ENCODE measurements around the gene APCDD1L. TPM values are rescaled to one million over a fixed set of nuclear protein-coding genes. Genes with fewer than 3 reads are reported as not detected.

APCDD1L gene
- total RNA-seq, 1 donor from 2014 or later = not detected

DNA sequence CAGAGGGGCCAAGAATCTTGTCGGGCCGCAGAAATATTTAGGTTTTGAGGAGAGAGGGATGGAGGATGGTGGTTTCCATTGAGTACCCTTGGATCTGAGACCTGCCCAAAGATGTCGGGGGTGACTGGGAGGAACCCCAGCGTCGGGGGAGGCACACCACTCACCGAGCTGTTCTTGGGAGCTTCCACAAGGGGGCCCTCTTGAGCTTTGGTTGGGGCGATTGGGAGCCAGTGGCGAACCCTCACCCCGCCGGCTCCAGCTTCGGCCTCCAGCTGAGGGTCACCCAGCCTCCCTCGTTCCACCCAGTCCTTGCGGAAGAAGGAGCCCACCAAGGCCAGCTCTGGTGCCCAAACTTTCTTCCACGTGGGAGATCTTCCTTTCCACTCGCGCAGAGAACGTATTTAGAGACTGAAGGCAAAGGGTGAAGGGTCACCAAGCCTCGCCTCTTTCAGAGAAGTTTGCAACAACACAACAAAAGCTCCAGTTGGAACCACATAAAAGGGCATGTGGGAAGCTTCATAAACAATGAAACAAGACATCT lies 33.6 kb downstream of the APCDD1L start:
- Mint-ChIP-seq H3K9me3 (peaks cover 7% of the 10 kb centered on the region), H3K36me3 (ENCODE audit: low read depth) (no peaks in the 10 kb centered on the region), H3K27me3 (peaks cover 13% of the 10 kb centered on the region), H3K27ac (no peak overlapping the region), H3K4me3 (no peak overlapping the region), H3K4me1 (peaks cover 3% of the 10 kb centered on the region)
- intact Hi-C loops (cut with micrococcal nuclease) = loop anchor here (10.0 kb wide), 2 partner anchors 153 to 363 kb away; no protein-coding TSS in a partner anchor
- peak; percentile 77 for DNase-seq

DNA sequence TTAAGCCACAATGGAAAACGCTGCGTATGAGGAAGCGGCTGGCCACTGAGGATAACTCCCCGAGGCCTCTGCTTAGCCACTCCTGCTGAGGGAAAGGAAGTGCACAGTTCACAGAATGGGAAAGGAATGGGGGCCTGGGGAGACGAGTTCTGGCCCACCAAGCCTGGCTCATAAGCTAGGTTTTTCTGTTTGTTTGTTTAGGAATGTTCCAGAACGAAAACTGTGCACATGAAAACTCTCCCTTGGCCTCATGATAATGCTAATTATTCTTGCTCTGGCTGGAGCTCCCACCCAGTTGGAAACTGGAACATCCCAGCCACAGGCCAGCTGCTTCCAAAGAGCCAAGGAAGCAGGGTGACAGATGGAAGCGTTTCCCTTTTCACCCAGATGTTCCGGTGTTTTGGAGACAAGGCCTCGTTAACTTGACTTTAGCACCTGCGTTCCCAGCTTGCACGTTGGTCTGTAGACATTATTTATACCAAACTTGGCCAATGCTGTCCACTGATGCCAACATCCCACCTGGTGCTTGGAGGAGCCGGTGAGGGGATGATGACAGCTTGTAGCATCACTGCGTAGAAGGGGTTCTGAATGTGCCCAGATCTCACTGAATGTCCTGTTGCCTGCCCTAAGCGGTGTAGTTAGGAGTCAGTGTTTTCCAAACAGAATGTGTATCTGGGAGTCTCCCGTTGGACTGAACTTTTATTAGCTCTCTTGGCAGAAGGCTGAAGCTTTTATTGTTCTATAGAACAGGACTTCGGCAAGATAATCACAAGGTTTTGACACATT lies 34.5 kb downstream of the APCDD1L start:
- intact Hi-C loops (cut with micrococcal nuclease) = loop anchor here (10.0 kb wide), 2 partner anchors 154 to 364 kb away; no protein-coding TSS in a partner anchor
- H3K27me3 Mint-ChIP-seq = peaks cover 13% of the 10 kb centered on the region
- H3K9me3 Mint-ChIP-seq = no peaks in the 10 kb centered on the region

DNA sequence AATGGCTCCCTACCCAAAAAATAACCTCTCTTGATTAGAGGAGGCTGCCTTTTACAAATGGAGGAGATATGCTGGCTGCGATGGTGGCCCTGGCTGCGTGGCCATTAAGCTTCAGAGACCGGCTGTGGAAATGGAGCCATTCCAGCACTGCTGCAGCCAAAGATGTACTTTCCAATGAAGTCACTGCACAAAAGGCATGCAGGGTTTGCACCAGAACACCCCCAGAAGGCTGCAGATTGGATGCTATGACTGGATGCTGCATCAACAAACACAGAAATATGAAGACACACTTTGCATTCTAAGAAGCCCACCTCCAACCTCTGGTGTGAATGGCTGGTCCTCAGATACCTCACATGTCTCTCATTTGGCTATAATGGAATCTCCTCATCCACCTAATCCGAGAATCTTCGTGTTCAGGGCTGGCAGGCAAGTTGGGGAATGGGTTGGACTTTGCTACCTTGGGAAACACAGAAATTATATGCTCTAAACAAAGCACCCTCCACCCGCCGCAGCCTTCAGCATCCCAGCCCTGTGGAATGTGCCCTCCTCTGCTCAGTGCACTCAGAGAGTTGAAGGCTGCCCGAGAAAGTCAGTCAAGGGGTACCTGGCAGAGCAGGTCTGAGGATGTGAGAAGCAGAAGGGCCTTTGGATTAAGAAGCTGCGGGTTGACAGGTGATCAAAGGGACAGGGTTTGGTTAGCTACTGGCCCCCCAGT lies 35.3 kb downstream of the APCDD1L start:
- no peaks in the 10 kb centered on the region for H3K36me3 Mint-ChIP-seq (ENCODE audit: low read depth)
- H3K9me3 Mint-ChIP-seq = no peaks in the 10 kb centered on the region
- no peak for DNase-seq
- intact Hi-C loops (cut with micrococcal nuclease) = loop anchor here (10.0 kb wide), 2 partner anchors 155 to 365 kb away; no protein-coding TSS in a partner anchor
- H3K27ac Mint-ChIP-seq = no peak overlapping the region
- peaks cover 3% of the 10 kb centered on the region for H3K4me1 Mint-ChIP-seq
- peaks cover 13% of the 10 kb centered on the region for H3K27me3 Mint-ChIP-seq
- no peak overlapping the region for H3K4me3 Mint-ChIP-seq

More for the DNA sequence above, 34.5 kb downstream of the APCDD1L start:
- DNase-seq = no peak
- Mint-ChIP-seq H3K27ac (no peak overlapping the region), H3K4me3 (no peak overlapping the region), H3K36me3 (ENCODE audit: low read depth) (no peaks in the 10 kb centered on the region), H3K4me1 (peaks cover 3% of the 10 kb centered on the region)

DNA sequence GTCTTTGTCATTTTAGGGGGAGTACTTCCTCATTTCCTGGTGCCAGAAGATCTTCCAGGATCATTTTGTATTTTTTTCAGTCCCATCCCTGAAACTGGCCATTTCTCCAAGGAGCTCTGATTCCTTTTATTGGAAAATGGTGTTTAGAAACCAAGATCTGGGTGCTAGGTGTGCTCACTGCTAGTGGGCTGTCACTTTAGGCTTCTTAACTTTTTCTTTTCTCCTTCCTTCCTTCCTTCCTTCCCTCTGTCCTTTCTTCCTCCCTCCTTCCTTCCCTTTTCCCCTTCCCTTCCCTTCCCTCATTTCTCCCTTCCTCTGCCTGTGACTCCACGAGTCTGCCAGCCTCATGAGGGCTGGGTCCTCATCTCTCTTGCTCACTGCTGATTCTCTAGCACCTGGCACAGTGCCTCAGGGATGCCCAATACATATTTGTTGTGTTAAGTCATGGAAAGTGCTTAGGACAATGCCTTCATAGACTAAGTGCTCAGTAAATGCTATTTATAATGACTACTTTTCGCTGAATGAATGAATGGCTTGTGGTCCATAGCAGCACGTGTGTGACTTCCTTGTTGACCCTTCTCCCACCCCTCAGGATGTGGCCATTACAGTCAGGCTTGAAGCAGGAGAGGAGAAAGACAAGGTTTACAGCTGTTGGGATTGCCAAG lies 36.9 kb downstream of the APCDD1L start:
- intact Hi-C loops (cut with micrococcal nuclease) = no loop called here
- Mint-ChIP-seq H3K4me1 (peaks cover 3% of the 10 kb centered on the region), H3K27me3 (peaks cover 13% of the 10 kb centered on the region), H3K4me3 (no peak overlapping the region), H3K36me3 (ENCODE audit: low read depth) (no peaks in the 10 kb centered on the region), H3K27ac (no peak overlapping the region), H3K9me3 (no peaks in the 10 kb centered on the region)
- DNase-seq = no peak

DNA sequence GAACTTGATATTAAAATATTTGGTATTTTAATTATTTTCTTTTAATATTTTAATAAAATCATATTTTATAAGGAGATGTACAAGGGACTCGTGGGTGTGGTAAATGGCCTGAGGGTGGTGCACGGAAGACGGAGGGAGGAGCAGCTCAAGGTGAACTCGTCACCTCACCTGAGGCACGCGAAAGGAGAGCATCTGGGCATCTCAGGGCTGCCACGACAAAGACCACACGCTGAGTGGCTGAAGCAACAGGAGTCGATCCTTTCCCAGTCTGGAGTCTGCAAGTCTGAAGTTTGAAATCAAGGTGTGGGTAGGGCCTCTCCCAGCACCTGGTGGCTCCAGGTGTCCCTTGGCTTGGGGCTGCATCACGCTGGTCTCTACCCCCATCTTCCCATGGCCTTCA lies 39.7 kb downstream of the APCDD1L start:
- Mint-ChIP-seq H3K9me3 (no peaks in the 10 kb centered on the region), H3K4me1 (no peaks in the 10 kb centered on the region), H3K4me3 (no peak overlapping the region), H3K36me3 (ENCODE audit: low read depth) (no peaks in the 10 kb centered on the region), H3K27ac (no peak overlapping the region), H3K27me3 (peaks cover 5% of the 10 kb centered on the region)
- DNase-seq = no peak
- intact Hi-C loops (cut with micrococcal nuclease) = no loop called here

DNA sequence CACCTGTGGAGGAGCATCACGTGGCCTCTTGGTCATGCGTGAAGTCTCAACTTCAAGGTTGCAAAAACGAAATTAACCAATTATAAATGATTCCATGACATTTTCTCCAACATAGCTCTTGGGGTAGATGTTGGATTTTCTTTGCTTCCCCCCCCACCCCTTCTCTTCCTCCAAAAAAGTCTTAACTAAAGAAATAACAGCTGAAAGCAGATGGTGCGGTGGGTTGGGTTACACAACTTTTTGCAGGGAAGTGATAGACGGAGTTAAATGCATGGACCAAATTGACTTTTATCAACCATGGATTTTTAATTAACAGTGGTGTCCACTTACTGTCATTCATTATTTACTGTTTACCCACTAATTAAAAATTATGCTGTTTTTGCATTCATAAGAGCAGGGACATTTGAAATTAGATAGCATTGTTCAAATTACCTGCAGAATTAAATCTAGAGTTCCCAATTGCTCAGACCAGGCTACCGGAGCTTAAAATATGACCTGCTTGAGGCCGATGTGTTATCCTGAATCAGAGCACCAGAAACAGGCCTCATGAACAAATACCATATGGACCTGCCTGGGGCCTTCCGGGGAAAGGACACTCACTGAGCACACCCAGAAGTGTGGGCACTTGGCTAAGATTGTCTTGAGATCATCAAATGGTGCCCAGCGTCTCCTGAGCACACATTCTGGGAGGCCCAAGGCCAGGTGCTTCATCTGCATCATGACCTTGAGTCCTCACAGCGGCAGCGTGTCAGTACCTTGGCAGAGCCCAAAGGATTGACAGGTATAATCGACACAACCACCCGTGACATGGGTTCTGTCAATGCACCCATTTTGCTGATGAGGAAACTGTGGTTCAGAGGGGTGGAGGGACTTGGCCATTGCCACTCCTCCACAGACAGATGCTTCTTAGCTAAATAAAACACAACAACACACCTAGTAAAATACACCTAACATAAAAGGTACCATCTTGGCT lies 41.5 kb downstream of the APCDD1L start:
- Mint-ChIP-seq H3K27ac (no peak overlapping the region), H3K36me3 (ENCODE audit: low read depth) (no peaks in the 10 kb centered on the region), H3K4me1 (no peaks in the 10 kb centered on the region), H3K4me3 (no peak overlapping the region), H3K9me3 (no peaks in the 10 kb centered on the region), H3K27me3 (peaks cover 5% of the 10 kb centered on the region)
- intact Hi-C loops (cut with micrococcal nuclease) = no loop called here
- DNase-seq = no peak

DNA sequence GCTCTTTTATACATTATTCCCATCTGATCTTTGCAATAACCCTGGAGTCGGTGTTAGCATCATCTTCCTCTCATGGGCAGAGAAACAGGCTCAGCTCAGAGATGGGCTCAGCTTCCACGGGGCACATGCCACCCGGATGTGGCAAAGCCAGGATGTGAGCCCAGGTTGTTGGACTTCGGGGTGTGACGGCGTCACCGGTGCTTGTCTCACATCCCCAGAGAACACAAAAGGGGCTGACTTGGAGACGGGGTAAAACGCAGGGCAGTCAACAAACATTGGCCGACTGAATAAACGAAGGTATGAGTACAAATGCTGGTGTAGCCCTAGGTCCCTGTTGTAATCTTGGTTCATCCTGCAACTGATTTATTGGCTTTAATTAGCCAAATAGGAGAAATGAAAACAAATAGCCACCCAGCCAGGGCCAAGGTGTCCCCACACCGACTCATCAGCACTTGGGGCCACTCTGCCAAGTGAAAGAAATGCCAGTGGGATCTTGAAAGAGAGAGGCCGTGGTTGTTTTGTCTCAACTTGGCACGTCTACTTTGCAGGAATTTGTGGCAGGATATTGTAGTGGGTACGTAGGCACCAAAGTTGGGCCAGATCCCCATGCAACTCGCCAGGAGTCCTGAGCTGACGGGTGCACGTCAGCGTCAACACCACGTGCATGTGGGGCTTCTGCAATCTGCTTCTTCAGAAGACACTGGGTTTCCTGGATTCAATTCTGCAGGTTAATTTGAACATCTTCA lies 42.8 kb downstream of the APCDD1L start:
- no peak for DNase-seq
- Mint-ChIP-seq H3K9me3 (no peaks in the 10 kb centered on the region), H3K4me3 (no peak overlapping the region), H3K4me1 (no peaks in the 10 kb centered on the region), H3K27me3 (no peaks in the 10 kb centered on the region), H3K27ac (no peak overlapping the region), H3K36me3 (ENCODE audit: low read depth) (no peaks in the 10 kb centered on the region)
- intact Hi-C loops (cut with micrococcal nuclease) = no loop called here

DNA sequence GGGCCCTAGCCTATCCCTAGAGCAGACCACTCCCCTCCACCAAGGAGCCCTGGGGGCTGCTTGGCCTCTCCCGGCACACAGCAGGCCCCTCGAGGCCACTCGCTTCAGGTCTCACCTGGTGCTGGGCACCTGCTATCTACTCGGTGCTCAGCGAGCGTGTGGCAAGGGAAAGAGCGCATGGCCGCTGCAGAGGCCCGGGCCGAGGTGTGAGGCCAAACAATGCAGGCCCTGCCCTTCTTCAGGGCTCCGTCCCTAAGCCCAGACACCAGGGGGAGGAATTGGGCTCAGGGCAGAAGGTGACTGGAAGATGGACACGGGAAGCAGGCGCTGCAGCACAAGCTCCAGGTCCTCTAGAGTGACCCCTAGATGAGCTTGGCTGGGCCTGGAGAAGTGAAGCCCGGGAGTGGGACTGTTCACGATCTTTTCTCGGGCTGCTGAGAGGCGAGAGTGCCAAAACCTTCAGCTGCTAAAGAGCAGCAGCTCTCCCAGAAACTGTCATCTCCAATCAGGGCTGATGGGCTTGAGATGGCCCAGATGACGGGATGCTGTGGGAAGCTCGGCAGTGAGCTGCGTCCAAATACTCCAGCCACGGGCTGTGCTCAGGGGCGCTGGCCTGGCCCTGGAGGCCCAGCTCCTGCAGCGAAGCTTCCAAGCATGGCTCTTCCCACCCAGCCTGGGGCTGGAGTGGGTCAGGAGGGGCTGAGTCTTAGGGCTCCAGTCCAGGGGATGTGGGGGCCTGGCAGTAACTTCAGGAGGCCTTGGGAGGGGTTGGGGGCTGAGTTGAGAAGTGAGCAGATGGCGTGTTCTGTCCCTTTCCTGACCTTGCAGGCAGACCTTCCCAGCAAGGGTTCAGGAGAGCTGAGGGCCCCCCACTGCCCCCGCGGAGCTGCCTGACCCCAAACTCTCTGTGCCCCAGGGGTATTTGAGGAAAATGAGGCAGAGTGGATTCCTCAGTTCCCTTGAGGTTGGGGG lies 43.7 kb downstream of the APCDD1L start:
- intact Hi-C loops (cut with micrococcal nuclease) = no loop called here
- H3K4me1 Mint-ChIP-seq = no peaks in the 10 kb centered on the region
- H3K27ac Mint-ChIP-seq = no peak overlapping the region

DNA sequence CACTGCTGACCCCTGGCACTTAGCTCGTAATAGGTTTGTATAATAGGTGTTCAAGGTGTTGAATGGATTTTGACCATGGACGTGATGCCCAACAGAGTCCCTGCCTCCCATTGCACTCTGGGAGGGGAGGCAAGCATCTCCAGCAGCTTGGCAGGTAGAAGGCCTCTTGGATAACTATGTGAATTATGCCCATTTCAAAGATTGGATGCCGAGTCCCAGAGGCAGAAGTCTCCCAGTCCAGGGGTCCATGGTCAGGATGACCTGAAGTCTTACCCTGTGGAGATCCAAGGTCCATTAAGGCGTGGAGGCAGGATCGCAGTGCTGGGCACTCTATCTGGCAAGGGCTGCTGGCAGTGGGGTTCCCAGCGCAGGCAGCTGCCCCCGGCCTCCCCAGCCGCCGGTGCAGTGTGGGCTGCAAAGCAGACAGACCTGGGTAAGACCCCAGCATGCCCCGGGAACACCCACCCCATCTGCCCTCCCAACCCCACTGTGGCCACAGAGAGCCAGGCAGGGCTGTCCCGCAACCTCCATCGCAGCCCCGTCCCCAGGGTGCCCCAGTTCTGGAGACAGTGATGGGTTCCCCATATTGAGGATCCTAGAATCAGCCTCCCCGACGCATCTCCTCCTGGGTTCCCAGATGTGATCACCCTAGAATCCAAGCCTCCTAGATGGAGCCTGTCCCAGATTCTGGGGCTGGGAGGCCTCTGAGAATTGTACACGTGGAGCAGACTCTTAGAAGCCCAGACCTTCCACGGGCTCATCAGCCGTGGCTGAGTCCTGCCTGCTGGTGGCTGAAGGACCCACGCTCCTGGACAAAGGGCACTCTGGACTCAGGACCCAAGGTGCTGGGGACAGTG lies 44.6 kb downstream of the APCDD1L start:
- intact Hi-C loops (cut with micrococcal nuclease) = no loop called here
- no peak for DNase-seq
- no peaks in the 10 kb centered on the region for H3K9me3 Mint-ChIP-seq
- no peak overlapping the region for H3K4me3 Mint-ChIP-seq
- H3K36me3 Mint-ChIP-seq (ENCODE audit: low read depth) = no peaks in the 10 kb centered on the region
- no peaks in the 10 kb centered on the region for H3K27me3 Mint-ChIP-seq
- H3K27ac Mint-ChIP-seq = no peak overlapping the region
- no peaks in the 10 kb centered on the region for H3K4me1 Mint-ChIP-seq

More for the DNA sequence above, 43.7 kb downstream of the APCDD1L start:
- DNase-seq = no peak
- Mint-ChIP-seq H3K9me3 (no peaks in the 10 kb centered on the region), H3K4me3 (no peak overlapping the region), H3K36me3 (ENCODE audit: low read depth) (no peaks in the 10 kb centered on the region), H3K27me3 (no peaks in the 10 kb centered on the region)

DNA sequence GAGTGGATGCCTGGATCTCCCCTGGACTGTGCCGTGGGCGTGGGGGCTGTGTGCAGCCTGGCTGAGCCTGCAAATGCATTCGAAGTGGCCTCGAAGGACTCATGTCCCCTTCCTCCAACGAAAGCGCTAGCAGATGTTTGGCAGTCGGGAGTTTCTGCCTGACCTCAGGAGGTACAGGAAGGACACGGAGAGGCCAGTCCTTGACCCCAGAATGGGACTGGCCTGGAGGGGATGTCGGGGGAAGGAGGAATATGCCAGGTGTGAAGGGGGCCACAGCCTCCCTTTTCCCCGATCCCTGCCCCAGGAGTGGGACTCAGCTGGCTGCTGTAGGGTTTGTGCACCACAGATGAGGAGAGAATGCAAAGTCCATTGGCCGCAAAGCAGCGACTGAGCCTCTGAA lies 45.6 kb downstream of the APCDD1L start:
- intact Hi-C loops (cut with micrococcal nuclease) = no loop called here
- Mint-ChIP-seq H3K36me3 (ENCODE audit: low read depth) (no peaks in the 10 kb centered on the region), H3K27ac (no peak overlapping the region), H3K27me3 (no peaks in the 10 kb centered on the region), H3K9me3 (no peaks in the 10 kb centered on the region), H3K4me1 (no peaks in the 10 kb centered on the region), H3K4me3 (no peak overlapping the region)
- DNase-seq = no peak
